Upper lobe of right lung (tissue), 1 donor: Measurements from ENCODE around the gene CLCA2. TPM values are rescaled to one million over a fixed set of nuclear protein-coding genes. Genes with fewer than 3 reads are reported as not detected.

Experiments used
- ATAC-seq: fragments of 200-7000 bp; cut with Tn5 transposase; one replicate; pipeline ENCODE4 v1.9.1; 2020; ENCODE audit warnings: mild to moderate bottlenecking, moderate library complexity
- DNase-seq: peaks from one replicate; pipeline ENCODE4 v3.0.0-alpha.2; 2020
- H3K27ac ChIP-seq: fragments of 200-600 bp; one replicate; pipeline ENCODE4 v1.8.0; 2022
- H3K27me3 ChIP-seq: fragments of 200-600 bp; one replicate; pipeline ENCODE4 v1.8.0; 2022; ENCODE audit warnings: mild to moderate bottlenecking
- H3K36me3 ChIP-seq: fragments of 200-600 bp; one replicate; pipeline ENCODE4 v1.8.0; 2022
- H3K4me1 ChIP-seq: fragments of 200-600 bp; one replicate; pipeline ENCODE4 v1.8.0; 2022
- H3K4me3 ChIP-seq: fragments of 200-600 bp; one replicate; pipeline ENCODE4 v1.8.0; 2022; ENCODE audit warnings: mild to moderate bottlenecking
- H3K9me3 ChIP-seq: fragments of 200-600 bp; one replicate; pipeline ENCODE4 v1.8.0; 2022
- intact Hi-C: fragments of 100-400 bp; cut with DNase I; formaldehyde crosslinking; loops from one replicate; pipeline ENCODE4 v1.11.0; 2022
- total RNA-seq: library from RNA; stranded (reverse); fragmentation: NEBNext Ultra II Directional; extraction: Animal tissue kit (Norgen Biotek cat#: 25700); gene quantifications from one replicate; pipeline ENCODE4 v1.2.1, GENCODE V29; 2021
- TF ChIP-seq, protein P1 (sequence below): fragments of 200-600 bp; IDR thresholded peaks from one replicate; pipeline ENCODE4 v1.8.0; 2022; ENCODE audit warnings: antibody characterized with exemption
- donor health status: DM: no; HTN: yes; CAD: no; lungs with severe emphysema.

The CLCA2 gene
- total RNA-seq, 1 donor from 2014 or later, result not detected

GRCh38 chr1:86470859-86471258, 46.9 kb downstream of the CLCA2 start:
- Histone ChIP-seq H3K9me3 (no peaks in the 10 kb centered on the region), H3K27ac (no peak overlapping the region), H3K27me3 (no peaks in the 10 kb centered on the region), H3K4me1 (peaks cover 2% of the 10 kb centered on the region), H3K36me3 (no peaks in the 10 kb centered on the region), H3K4me3 (no peak overlapping the region)
- ATAC-seq (no peak), DNase-seq (no peak)
- TF ChIP-seq, protein P1, sequence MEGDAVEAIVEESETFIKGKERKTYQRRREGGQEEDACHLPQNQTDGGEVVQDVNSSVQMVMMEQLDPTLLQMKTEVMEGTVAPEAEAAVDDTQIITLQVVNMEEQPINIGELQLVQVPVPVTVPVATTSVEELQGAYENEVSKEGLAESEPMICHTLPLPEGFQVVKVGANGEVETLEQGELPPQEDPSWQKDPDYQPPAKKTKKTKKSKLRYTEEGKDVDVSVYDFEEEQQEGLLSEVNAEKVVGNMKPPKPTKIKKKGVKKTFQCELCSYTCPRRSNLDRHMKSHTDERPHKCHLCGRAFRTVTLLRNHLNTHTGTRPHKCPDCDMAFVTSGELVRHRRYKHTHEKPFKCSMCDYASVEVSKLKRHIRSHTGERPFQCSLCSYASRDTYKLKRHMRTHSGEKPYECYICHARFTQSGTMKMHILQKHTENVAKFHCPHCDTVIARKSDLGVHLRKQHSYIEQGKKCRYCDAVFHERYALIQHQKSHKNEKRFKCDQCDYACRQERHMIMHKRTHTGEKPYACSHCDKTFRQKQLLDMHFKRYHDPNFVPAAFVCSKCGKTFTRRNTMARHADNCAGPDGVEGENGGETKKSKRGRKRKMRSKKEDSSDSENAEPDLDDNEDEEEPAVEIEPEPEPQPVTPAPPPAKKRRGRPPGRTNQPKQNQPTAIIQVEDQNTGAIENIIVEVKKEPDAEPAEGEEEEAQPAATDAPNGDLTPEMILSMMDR, result no peak
- intact Hi-C loops, result no loop called here

DNA sequence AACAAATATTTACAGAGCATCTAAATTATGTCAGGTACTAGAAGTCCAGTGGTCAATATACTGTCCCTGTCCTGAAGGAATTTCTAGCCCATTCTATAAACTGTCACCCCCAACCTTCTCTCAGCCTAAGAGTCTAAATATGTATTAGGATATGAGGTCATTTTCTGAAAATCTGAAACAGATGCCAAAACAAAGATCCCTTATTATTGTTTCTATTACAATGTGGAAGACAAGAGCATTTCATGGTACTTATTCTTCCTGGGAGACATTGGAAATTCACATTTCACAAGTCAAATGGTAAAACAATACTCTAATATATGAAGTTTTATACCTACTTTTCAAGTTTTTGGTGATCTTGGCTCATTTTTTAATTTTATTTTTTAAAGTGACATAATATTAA, 47.3 kb downstream of the CLCA2 start:
- TF ChIP-seq, protein P1, result no peak
- Histone ChIP-seq H3K27ac (no peak overlapping the region), H3K36me3 (no peaks in the 10 kb centered on the region), H3K4me3 (no peak overlapping the region), H3K9me3 (no peaks in the 10 kb centered on the region), H3K27me3 (no peaks in the 10 kb centered on the region), H3K4me1 (no peaks in the 10 kb centered on the region)
- ATAC-seq (no peak), DNase-seq (no peak)
- intact Hi-C loops, result no loop called here

DNA sequence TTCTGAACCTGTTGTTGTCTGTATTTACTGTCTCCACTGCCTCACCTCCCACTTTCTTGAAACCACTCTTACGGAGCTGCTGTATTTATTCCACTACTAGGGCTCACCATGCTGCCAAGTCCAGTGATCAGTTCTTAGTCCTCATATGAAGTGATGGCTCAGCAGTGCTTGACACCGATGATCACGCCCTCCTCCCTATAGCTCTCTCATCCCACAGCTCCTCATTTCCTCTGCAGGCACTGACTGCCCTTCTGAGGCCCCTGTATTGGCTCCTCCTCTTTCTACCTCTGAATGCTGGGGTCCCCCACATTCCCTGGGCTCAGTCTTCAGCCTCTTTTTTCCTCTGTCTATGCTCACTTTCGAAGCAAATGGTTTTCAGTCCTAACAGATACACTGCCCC, 48.2 kb downstream of the CLCA2 start:
- H3K9me3 ChIP-seq, result no peaks in the 10 kb centered on the region
- intact Hi-C loops, result no loop called here
- H3K4me3 ChIP-seq, result no peak overlapping the region
- no peaks in the 10 kb centered on the region for H3K36me3 ChIP-seq
- H3K27ac ChIP-seq, result no peak overlapping the region
- no peaks in the 10 kb centered on the region for H3K4me1 ChIP-seq
- TF ChIP-seq, protein P1, result no peak
- H3K27me3 ChIP-seq, result no peaks in the 10 kb centered on the region
- DNase-seq (no peak), ATAC-seq (no peak)

DNA sequence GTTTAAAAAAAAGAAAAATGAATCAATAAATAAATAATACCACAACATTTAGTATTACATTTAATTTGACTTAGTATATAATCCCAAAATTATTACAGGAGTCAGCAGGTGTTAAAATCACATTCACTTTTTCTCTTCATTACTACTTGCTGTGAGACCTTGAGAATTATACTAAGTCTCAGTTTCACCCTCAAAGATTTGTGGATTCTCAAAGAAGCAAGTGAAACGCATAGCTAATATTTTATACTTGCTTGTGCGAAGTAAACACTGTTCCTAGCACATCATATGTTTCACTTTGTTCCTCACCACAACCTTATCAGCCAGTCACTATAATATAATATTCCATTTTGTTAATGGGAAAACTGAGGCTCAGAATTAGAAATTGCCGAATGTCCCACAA, 48.8 kb downstream of the CLCA2 start:
- TF ChIP-seq, protein P1, result no peak
- Histone ChIP-seq H3K27ac (no peak overlapping the region), H3K4me3 (no peak overlapping the region), H3K4me1 (no peaks in the 10 kb centered on the region), H3K27me3 (no peaks in the 10 kb centered on the region), H3K36me3 (no peaks in the 10 kb centered on the region), H3K9me3 (no peaks in the 10 kb centered on the region)
- ATAC-seq (no peak), DNase-seq (no peak)
- intact Hi-C loops, result no loop called here

- intact Hi-C loops, result no loop called here
- H3K27ac ChIP-seq, result no peak overlapping the region
Measured at GRCh38 chr1:86477256-86477655, 53.3 kb downstream of the CLCA2 start.

GRCh38 chr1:86477682-86478081, 53.7 kb downstream of the CLCA2 start:
- Histone ChIP-seq H3K9me3 (no peaks in the 10 kb centered on the region), H3K27ac (no peak overlapping the region), H3K36me3 (no peaks in the 10 kb centered on the region), H3K27me3 (no peaks in the 10 kb centered on the region), H3K4me1 (no peaks in the 10 kb centered on the region), H3K4me3 (no peak overlapping the region)
- no peak for DNase-seq
- intact Hi-C loops, result no loop called here
- ATAC-seq, result no peak
- TF ChIP-seq, protein P1, result no peak

More at GRCh38 chr1:86477256-86477655, 53.3 kb downstream of the CLCA2 start:
- no peak for DNase-seq
- Histone ChIP-seq H3K27me3 (no peaks in the 10 kb centered on the region), H3K4me1 (no peaks in the 10 kb centered on the region), H3K9me3 (no peaks in the 10 kb centered on the region), H3K36me3 (no peaks in the 10 kb centered on the region), H3K4me3 (no peak overlapping the region)
- TF ChIP-seq, protein P1, result no peak
- no peak for ATAC-seq
